ENCODE data around the gene FBLN2.

DNA sequence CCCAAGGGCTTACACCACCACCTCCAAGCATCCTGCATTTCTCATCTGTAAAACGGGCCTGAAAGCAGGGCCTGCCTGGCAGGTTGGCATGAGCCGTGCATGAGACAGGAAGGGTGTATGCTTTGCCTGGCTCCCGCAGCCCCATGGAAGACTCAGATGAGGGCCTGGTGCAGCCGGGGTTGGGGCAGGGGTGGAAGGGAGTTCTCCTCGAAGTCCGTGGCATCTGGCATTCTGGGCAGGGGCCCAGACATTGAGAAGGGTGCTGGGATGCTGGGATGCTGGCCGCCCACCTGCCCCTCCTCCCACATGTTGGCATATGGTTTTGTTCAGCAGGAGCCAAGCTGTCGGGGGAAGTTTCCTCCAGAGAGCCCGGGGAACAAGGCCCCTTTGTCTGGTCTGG lies 13.0 kb upstream of the FBLN2 start:
- TF ChIP-seq, protein P1, sequence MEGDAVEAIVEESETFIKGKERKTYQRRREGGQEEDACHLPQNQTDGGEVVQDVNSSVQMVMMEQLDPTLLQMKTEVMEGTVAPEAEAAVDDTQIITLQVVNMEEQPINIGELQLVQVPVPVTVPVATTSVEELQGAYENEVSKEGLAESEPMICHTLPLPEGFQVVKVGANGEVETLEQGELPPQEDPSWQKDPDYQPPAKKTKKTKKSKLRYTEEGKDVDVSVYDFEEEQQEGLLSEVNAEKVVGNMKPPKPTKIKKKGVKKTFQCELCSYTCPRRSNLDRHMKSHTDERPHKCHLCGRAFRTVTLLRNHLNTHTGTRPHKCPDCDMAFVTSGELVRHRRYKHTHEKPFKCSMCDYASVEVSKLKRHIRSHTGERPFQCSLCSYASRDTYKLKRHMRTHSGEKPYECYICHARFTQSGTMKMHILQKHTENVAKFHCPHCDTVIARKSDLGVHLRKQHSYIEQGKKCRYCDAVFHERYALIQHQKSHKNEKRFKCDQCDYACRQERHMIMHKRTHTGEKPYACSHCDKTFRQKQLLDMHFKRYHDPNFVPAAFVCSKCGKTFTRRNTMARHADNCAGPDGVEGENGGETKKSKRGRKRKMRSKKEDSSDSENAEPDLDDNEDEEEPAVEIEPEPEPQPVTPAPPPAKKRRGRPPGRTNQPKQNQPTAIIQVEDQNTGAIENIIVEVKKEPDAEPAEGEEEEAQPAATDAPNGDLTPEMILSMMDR (IDR thresholded peaks at IDR 0.05; ENCODE audit: low read depth, low read length, missing input control), result no peak
- TF ChIP-seq, protein P2, sequence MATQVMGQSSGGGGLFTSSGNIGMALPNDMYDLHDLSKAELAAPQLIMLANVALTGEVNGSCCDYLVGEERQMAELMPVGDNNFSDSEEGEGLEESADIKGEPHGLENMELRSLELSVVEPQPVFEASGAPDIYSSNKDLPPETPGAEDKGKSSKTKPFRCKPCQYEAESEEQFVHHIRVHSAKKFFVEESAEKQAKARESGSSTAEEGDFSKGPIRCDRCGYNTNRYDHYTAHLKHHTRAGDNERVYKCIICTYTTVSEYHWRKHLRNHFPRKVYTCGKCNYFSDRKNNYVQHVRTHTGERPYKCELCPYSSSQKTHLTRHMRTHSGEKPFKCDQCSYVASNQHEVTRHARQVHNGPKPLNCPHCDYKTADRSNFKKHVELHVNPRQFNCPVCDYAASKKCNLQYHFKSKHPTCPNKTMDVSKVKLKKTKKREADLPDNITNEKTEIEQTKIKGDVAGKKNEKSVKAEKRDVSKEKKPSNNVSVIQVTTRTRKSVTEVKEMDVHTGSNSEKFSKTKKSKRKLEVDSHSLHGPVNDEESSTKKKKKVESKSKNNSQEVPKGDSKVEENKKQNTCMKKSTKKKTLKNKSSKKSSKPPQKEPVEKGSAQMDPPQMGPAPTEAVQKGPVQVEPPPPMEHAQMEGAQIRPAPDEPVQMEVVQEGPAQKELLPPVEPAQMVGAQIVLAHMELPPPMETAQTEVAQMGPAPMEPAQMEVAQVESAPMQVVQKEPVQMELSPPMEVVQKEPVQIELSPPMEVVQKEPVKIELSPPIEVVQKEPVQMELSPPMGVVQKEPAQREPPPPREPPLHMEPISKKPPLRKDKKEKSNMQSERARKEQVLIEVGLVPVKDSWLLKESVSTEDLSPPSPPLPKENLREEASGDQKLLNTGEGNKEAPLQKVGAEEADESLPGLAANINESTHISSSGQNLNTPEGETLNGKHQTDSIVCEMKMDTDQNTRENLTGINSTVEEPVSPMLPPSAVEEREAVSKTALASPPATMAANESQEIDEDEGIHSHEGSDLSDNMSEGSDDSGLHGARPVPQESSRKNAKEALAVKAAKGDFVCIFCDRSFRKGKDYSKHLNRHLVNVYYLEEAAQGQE (IDR thresholded peaks at IDR 0.05), result no peak
- TF ChIP-seq RAD21 (IDR thresholded peaks at IDR 0.05) (no peak), YY1 (IDR thresholded peaks at IDR 0.05) (no peak), FOXA1 (IDR thresholded peaks at IDR 0.05) (no peak), SP1 (IDR thresholded peaks at IDR 0.05) (no peak), GABPA (IDR thresholded peaks at IDR 0.05 in 1 of 2, conservative IDR thresholded peaks at IDR 0.05 in 1 of 2) (no peak), EGR1 (IDR thresholded peaks at IDR 0.05; ENCODE audit: low read depth in 2 of 2) (no peak)
- TF ChIP-seq, protein P3, sequence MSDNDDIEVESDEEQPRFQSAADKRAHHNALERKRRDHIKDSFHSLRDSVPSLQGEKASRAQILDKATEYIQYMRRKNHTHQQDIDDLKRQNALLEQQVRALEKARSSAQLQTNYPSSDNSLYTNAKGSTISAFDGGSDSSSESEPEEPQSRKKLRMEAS (IDR thresholded peaks at IDR 0.05), result no peak
- TF ChIP-seq, protein P4, sequence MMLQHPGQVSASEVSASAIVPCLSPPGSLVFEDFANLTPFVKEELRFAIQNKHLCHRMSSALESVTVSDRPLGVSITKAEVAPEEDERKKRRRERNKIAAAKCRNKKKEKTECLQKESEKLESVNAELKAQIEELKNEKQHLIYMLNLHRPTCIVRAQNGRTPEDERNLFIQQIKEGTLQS (IDR thresholded peaks at IDR 0.05), result no peak
- TF ChIP-seq, protein P5, sequence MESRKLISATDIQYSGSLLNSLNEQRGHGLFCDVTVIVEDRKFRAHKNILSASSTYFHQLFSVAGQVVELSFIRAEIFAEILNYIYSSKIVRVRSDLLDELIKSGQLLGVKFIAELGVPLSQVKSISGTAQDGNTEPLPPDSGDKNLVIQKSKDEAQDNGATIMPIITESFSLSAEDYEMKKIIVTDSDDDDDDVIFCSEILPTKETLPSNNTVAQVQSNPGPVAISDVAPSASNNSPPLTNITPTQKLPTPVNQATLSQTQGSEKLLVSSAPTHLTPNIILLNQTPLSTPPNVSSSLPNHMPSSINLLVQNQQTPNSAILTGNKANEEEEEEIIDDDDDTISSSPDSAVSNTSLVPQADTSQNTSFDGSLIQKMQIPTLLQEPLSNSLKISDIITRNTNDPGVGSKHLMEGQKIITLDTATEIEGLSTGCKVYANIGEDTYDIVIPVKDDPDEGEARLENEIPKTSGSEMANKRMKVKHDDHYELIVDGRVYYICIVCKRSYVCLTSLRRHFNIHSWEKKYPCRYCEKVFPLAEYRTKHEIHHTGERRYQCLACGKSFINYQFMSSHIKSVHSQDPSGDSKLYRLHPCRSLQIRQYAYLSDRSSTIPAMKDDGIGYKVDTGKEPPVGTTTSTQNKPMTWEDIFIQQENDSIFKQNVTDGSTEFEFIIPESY (IDR thresholded peaks at IDR 0.05), result no peak
